Pons (tissue), 1 donor: Measurements from ENCODE around the gene CLIC3.
"Not testable (repeated sequence)": the region's sequence is repeated elsewhere in the genome, so short reads cannot be mapped to it uniquely, and the experiment has no call there.

ENCODE experiments used
- DNase-seq: peaks from one replicate; pipeline ENCODE4 v3.0.0-alpha.2; 2016; ENCODE audit warnings: low spot score

The CLIC3 gene

DNA sequence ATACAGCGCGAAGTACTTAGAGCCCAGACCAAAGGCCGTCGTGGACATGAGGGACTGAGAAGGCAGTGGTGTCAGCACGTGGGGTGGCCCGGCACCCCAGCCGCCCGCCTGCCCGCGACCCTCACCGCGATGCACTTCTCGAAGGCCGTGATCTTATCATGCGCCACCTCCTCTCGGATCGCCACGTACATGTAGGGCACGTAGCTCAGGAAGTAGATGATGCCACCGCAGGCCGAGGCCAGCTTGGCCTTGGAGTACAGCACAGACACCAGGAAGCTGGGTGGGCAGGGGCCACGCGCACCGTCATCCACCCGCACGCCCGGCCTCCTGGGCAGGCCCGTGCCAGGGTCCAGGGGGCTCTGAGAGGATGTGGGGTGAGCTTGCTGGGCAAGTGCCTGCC lies 20.7 kb upstream of the CLIC3 start:
- no peak for DNase-seq

DNA sequence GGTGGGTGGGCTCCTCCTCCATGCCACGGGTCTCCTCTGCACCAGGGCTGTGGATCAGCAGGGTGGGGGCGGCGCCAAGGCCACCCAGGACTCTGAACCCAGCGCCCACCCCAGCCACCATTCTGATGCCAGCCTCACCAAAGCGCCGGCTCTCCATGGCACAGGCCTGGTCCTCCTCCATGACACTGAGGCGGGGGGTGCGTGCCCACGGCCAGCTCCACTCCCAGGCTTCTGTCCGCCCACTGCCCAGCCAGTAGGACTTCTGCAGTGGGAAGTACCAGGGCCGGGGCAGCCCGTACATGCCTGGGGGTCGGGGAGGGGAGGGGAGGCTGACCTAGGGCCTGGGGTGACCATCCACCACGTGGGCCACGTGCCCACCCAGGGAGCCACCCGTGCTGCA lies 20.1 kb upstream of the CLIC3 start:
- DNase-seq, result no peak

DNA sequence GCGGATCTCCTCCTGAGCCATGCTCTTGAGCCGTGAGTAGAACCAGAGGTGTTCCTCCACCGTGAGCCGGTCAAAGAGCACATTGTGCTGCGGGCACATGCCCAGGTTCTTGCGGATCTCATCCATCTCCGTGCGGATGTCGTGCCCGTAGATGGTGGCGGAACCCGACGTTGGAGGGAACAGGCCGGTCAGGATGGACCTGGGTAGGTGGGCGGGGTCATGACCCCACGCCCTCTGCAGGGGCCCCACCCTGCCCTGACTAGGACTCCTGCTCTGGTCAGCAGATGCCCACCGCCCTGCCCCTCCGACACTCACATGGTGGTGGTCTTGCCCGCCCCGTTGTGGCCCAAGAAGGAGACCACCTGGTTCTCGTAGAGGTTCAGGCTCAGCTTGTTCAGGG lies 19.6 kb upstream of the CLIC3 start:
- no peak for DNase-seq

DNA sequence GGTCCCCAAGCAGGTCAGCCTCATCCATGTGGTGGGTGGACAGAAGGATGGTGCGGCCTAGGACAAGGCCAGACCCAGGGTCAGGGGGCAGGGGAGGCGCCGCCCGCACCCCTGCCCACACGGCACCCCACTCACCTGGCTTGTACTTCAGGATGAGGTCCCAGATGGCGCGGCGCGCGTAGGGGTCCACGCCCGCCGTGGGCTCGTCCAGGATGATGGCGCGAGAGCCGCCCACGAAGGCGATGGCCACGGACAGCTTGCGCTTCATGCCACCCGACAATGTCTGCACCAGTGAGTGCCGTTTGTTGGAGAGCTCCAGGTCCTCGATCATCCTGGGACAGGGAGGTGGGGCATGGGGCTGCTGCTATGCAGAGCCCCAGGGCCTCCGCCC lies 19.2 kb upstream of the CLIC3 start:
- no peak for DNase-seq

DNA sequence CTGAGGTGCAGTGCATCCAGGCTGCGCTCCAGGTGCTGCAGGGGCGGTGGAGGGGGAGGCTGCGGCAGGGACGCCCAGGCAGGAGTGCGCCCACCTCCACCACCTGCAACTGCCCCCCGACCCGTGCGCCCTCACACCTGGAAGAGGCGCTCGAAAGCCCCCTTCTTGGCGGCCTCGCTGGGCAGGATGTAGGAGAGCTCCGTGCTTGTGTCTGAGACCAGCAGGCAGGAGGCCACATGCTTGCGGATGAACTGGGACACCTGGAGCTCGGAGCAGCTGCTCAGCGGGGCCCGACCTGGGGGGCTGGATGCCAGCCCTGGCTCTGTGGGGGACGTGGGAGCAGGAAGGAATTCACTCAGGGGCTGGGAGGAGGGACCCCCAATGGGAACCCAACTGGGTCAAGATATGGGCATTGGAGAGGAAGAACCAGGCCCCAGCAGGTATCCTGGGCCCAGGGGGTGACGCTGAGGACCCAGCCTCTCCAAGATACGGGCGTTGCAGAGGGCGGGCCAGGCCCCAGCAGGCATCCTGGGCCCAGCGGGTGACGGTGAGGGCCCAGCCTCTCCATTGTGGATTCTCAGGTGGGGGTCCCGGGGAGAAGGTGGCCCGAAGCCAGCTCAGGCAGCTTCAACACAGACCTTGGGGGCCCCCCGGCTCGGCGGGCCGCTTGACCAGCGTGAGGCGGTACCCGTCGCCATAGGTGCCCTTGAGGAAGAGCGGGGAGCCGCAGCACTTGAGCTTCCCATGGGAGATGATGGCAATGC lies 18.6 kb upstream of the CLIC3 start:
- no peak for DNase-seq

DNA sequence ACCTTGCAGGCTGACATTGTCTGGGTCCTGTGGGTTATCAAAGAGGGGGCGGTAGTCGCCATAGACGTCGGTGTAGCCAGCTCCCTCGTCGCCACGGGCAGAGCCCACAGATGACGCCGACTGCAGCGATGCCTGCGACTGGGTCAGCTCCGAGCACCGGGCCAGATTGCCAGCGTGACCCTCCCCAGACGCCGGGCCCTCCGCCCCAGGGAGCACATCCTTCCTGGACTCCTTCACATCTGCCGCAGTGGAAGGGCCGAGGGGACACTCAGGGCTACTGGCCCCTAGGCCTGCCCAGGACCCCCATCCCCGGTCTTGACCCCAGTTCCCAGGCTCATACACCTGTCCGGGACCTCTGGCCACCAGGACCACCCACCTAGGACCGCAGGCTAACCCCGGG lies 17.8 kb upstream of the CLIC3 start:
- no peak for DNase-seq

DNA sequence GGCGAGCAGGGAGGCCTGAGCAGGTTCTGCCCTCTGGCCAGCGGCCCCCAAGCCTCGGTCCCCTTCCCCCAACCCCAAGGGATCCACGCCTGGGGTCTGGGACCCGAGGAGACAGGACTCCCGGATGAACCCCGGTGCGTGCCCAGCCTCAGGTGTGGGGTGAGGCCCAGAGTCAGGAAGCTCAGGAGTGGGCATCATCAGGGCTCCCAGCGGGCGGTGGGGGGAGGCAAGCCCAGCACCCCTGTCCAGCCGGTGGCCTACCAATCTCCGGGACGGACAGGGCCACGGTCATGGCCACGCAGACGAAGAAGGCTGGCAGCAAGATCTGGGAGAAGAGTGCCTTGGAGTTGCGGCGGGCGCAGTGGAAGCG lies 17.2 kb upstream of the CLIC3 start:
- no peak for DNase-seq

DNA sequence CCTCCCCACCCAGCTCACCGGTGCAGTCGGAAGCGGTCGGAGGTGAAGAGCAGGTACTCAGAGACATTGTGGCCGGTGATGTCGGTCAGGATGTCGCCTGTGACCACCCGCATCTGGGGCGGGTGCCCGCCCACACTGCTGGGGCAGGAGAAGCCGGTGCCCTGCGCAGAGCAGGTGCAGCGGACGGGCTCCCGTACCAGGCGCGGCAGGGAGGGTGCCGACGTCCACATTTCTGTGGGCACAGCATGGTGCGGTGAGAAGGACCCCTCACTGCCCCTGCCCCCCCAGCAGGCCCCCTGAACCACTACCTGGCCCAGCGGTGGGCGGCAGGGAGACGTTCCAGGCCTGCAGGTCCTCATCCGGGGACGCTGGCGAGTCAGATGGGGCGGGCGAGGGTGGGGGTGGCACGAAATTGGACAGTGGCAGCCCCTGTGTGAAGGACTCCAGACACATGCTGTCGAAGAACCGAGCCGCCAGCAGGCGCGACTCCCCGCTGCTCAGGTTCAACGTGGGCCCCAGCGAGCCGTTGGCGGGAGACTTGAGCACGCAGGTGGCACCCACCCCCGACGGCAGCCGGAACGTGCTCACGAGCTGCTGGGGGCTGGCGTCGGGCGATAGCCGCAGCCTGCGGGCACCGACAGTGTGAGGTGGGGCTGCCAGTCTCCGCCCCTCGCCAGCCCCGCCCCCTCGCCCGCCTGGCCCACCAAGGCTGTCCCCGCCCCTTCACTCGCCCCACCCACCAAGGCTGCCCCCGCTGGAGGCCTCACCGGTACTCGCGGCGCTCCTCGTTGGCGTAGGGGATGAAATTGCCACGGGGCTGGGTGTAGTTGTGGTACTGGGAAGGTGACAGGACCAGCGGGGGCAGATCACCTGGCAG lies 16.6 kb upstream of the CLIC3 start:
- no peak for DNase-seq

DNA sequence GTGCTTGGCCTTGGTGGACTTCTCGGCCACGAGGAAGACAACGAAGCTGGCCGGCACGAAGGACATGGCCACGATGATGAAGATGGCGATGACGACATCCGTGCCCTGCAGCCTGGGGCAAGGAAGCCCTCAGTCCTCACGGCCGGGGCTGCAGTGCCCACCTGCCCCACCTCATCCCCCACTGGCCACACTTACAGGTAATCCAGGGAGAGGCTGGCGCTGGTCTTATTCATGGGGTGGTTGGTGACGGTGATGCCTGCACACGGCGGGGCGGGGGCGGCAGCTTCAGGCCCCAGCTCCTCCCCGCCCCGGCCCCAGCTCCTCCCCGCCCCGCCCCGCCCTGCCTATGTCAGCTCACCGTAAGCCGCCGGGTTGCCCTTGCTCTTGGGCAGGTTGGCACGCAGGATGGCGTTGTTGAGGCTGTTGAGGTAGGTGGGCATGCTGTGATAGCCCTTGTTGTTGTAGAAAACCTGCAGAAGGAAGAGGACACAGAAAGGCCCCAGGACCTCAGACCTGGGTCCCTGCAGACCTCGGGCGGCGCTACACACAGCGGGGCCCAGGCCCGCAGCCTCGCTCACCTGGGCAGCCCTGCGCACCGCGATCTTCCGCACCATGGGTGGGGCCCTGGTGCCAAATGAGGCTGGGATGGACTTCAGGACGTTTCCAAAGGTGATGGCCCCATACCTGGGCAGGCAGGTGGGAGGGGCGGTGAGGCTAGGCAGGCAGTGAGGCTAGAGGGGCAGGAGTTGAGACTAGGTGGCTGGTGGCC lies 15.7 kb upstream of the CLIC3 start:
- DNase-seq, result no peak

DNA sequence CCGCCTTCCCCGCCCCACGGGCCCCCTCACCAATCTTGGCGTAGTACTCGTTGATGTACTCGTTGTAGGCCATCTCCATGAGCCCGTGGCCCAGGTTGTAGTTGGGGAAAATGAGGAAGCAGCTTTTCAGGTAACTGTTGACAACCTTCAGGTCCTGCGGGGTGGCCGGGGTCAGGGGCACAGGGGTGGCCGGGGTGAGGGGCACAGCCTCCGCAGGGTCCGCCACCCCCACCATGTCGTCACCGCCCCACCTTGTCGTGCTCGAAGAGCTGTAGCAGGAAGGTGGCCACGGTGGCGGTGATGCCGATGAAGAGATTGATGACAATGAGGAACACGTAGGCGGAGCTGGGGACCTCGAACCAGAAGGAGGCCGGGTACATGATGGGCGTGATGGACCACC lies 14.8 kb upstream of the CLIC3 start:
- DNase-seq, result no peak

DNA sequence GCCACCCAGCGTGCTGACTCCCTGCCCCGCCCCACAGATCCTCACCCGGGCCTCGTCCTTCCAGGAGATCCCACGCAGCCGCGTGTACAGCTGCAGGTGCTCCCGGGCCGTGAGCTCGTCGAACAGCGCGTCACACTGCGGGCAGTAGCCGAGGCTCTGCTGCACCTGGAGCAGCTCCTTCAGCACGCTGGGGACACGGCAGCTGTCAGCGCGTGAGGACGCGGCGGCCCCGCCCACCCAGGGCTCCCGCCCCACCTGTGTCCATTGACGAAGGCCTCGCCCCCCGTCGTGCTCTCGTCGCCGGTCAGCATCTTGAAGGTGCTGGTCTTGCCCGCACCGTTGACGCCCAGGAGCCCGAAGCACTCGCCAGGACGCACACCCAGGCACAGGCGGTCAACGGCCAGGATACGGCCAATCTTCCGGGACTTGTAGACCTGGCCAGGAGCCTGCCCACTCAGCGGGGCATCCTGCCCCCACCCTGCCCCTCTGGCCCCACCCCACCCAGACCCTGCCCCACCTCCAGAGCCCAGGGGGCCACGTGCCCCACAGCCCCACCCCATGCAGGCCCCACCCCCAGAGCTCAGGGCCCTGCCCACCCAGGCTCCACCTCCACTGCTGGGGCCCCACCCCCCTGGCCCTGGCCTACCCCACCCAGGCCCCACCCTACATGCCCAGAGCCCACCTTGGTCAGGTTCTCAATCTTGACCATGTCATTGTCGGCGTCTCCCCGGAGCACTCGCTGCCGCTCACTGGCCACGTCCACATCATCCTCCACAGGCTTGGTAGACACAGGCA lies 13.8 kb upstream of the CLIC3 start:
- no peak for DNase-seq

DNA sequence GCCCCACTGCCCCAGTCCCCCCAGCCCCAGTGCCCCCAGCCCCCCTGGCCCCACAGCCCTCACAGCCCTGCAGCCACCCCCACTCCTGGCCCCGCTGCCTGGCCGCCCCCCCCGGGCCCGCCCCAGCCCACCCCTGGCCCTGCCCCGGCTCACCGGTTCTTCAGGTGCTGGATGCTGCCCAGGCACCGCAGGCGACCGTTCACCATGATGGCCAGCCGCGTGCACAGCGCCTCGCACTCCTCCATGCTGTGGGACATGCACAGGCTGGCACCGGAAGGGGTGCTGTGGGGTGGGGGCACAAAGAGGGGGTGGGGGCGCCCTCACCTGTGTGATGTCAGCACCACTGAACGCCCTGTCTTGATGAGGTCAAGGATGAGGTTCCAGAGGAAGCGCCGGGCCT lies 12.8 kb upstream of the CLIC3 start:
- no peak for DNase-seq

DNA sequence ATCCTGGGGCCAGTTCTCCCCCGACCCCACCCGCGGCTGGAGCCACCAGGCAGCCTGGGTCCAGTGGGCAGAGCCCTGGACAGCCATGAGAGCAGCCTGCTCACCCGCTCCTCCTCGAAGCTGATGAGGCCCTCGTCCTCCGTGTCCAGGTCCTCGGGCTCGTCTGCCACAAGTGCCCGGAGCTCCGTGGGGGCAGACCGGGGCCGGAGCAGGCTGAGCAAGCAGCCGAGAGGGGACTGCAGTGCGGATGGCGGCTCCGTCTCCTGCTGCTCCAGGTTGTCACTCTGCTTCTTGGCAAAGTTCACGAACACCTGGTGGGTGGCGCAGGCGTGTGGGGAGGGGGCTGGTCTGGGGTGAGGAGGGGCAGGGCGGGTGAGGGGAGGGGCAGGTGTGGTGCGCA lies 11.9 kb upstream of the CLIC3 start:
- DNase-seq, result no peak

DNA sequence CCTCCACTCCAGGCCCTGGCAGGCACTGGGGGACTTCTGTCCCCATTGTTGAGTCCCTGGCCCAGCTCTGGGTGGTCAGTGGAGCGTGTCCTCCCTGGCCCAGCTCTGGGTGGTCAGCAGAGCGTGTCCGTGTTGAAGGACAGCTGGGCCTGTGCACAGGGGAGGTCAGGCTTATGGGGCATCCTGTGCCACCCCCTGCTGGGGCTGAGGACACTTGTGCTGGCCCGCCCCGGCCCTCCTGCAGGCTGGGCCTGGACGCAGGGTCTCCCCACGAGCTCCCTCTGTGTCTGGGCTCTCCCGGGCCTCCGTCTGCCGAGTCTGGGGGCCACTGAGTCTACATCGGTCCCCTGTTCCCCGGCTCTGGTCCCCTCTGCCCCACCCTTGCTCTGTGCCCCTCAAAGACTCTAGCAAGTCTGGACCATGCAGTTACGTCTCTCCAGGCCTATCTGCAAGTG lies 11.5 kb upstream of the CLIC3 start:
- no peak for DNase-seq

DNA sequence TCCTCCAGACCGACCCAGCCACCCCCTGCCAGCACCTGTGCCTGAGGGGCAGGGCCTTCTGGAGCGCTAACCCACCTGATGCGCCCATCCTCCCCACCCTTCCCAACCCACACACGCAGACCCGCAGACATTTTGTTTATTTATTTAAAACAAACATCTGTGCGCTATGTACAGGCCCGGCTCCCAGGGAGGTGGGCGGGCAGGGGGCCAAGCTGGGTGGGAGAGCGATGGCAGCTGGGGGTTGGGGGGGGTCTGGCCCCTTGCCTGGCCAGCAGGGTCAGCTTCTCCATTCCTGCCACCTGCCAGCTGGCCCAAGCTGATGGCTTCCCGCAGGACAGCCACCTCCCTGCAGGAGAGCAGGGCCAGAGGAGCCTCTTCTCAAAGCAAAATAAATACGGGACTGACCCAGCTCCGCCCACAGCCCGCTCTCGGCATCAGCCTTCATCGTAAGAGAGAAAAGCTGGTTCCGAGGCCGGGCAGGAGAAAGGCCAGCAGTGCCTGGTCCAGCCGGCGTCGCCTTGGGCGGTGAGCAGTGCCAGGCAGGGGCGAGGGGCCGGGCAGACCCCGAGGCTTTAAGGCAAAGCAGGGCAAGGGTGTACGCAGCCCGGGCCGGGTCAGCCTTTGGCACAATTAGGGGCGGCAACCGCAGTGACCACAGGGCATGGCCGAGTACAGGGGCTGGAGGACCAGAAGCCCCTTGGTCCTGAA lies 10.9 kb upstream of the CLIC3 start:
- DNase-seq, result no peak

DNA sequence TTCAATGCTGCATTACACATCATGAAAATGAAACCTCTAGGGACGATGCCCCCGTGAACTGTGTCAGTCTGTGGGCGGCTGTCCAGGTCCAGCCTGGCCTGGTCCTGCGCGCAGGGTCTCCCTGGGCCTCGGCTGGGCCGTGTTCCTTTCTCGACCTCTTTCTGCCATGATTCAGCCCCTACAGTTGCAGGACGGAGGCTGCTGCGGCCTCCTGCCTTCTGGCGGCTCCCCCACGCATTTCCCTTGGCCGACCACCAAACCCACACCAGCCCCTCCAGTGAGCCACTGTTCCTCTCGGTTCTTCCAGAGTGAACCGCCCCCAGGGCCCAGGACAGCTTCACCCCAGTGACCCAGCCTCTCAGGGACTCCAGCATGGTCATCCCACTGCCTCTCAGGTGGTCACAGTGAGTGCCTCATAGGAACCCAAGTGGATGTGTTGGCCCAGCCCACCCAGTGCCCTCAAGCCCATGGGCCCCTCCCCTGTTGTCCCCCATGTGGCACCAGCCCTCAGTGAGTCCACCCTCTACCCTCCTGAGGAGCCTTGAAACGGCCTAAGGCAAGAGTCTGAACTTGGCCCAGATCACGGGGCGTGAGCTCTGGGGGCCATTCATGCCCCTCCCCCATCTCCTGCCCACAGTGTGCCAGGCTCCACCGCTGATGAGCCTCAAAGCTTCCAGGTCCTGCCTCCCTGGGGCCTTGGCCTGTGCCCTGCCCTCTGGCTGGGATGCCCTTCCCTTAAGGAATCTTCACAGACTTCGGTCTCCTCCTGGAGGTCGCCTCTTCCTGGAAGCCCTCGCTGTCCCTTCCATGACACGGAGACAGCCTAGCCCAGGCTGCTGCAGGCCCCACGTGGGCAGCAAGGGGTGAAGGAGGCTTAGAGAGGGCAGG lies 10.0 kb upstream of the CLIC3 start:
- no peak for DNase-seq

DNA sequence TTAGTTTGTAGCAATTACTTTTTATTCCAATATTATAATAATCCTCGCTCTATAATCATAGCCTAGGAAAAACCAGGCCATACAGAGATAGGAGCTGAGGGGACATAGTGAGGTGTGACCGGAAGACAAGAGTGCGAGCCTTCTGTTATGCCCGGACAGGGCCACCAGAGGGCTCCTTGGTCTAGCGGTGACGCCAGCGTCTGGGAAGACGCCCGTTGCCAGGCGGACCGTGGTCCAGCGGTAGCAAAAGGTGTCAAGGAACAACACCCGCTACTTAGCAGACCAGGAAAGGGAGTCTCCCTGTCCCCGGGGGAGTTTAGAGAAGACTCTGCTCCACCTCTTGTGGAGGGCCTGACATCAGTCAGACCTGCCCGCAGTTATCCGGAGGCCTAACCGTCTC lies 7.9 kb upstream of the CLIC3 start:
- not testable (repeated sequence) for DNase-seq

DNA sequence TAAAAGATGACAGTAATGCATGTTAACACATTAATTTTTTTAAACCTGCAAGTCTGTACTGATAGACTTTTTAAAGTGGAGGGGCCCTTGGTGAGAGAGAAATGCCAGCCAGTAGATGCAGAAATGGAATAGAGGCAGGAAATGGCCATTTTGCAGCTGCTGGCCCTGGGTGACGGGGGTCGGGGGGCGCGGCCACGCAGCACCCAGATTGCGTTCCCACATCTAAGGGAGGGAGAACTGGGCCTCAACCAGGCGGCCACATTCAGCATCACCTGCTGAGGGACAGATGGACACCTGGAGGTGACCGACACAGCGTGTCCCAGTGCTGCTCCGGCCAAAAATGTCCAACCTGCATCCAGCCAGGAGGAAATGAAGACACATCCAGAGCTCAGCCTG lies 6.3 kb upstream of the CLIC3 start:
- DNase-seq, result no peak

DNA sequence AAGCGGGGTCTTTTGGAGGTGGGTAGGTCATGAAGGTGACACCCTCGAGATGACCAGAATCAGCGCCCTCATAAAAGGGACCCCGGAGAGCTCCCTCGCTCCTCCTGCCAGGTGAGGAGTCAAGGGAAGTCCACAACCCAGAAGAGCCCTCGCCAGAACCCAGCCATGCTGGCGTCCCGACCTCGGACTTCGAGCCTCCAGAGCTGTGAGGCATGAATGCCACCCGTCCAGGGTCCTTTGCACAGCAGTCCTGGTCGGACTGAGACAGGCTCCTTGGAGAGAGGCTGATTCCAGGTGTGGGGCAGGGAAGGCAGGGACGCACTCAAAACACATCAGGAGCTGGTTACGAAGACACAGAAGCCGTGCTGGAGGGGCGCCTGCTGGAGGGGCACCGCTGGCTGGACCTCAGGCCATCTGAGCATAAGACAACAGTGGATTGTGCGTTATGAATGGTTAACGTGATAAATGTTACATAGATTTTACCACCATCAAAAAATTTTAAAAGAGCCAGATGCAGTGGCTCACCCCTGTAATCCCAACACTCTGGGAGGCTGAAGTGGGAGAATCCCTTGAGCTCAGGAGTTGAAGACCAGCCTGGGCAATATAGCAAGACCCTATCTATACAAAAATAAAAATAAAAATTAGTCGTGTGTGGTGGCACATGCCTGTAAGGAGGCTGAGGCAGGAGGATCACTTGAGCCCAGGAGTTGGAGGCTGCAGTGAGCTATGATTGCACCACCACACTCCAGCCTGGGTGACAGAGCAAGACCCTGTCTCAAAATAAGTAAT lies 5.7 kb upstream of the CLIC3 start:
- no peak for DNase-seq
